OCI-LY3 (cell line): Measurements from ENCODE around the gene WDFY4.
A peak's percentile ranks its signal among the peaks of the same experiment; 100 is the strongest.

ENCODE experiments used
- H2AFZ ChIP-seq: fragments of 200-600, 300-600 bp; shearing (Covaris generic); 2 replicates; pipeline ENCODE4 v1.6.0; 2014; ENCODE audit warnings: antibody characterized with exemption, low read depth, low read length
- H3K27ac ChIP-seq: fragments of 200-600, 300-600 bp; sonication (generic); 2 replicates; pipeline ENCODE4 v1.5.1; 2014; ENCODE audit warnings: mild to moderate bottlenecking, low read length, moderate library complexity, mixed read lengths
- H3K27me3 ChIP-seq: fragments of 200-600, 300-600 bp; sonication (generic); 2 replicates; pipeline ENCODE4 v1.6.1; 2014; ENCODE audit warnings: low read depth, low read length, mixed read lengths
- H3K36me3 ChIP-seq: fragments of 200-600, 300-600 bp; sonication (generic); replicated peaks from 2 replicates; pipeline ENCODE3; 2014; ENCODE audit warnings: low read depth, low read length, mixed read lengths
- H3K4me1 ChIP-seq: fragments of 300-600, 200-600 bp; sonication (generic); 2 replicates; pipeline ENCODE4 v1.6.1; 2014; ENCODE audit warnings: low read length, mixed read lengths
- H3K4me2 ChIP-seq: fragments of 200-600, 300-600 bp; sonication (generic); 2 replicates; pipeline ENCODE4 v1.6.1; 2014; ENCODE audit warnings: low read length, mixed read lengths
- H3K4me3 ChIP-seq: fragments of 300-600, 200-600 bp; sonication (generic); 2 replicates; pipeline ENCODE4 v1.5.1; 2014; ENCODE audit warnings: antibody characterized with exemption, mild to moderate bottlenecking, low read length, moderate library complexity
- H3K79me2 ChIP-seq: fragments of 300-600, 200-600 bp; shearing (Covaris generic); 2 replicates; pipeline ENCODE4 v1.6.1; 2014; ENCODE audit warnings: mild to moderate bottlenecking, low read length, mixed read lengths
- H3K9ac ChIP-seq: fragments of 300-600, 200-600 bp; shearing (Covaris generic); 2 replicates; pipeline ENCODE4 v1.6.0; 2014; ENCODE audit warnings: mild to moderate bottlenecking, low read length, moderate library complexity
- H3K9me3 ChIP-seq: fragments of 200-600, 300-600 bp; shearing (Covaris generic); 2 replicates; pipeline ENCODE4 v1.6.1; 2014; ENCODE audit warnings: low read length, mixed read lengths; ENCODE audit not compliant: insufficient read depth
- H4K20me1 ChIP-seq: fragments of 200-600, 300-600 bp; sonication (generic); 2 replicates; pipeline ENCODE4 v1.6.1; 2016; ENCODE audit warnings: low read length, mixed read lengths; ENCODE audit not compliant: insufficient read depth
- CTCF ChIP-seq: fragments of 200-600, 300-600 bp; sonication (generic); IDR thresholded peaks from 2 replicates; pipeline ENCODE4 v1.5.1; 2014; ENCODE audit warnings: antibody characterized with exemption, low read length, low read depth
- EZH2phosphoT487 ChIP-seq: fragments of 200-600 bp; shearing (Covaris generic); IDR thresholded peaks from 2 replicates; pipeline ENCODE4 v1.6.1; 2018; ENCODE audit warnings: antibody characterized with exemption, mixed run types, low read depth

Gene WDFY4

GRCh38 chr10:48671914-48672595 is 12.6 kb upstream of the WDFY4 start:
- TF ChIP-seq EZH2phosphoT487 (no peak), CTCF (no peak)
- Histone ChIP-seq H3K27ac (peak overlapping the region; percentile 99), H3K9ac (peak overlapping the region; percentile 98), H4K20me1 (no peaks in the 10 kb centered on the region), H3K4me2 (peak overlapping the region; percentile 100), H3K79me2 (peaks cover 4% of the 10 kb centered on the region; the same call in 1 of the 2 replicates), H3K4me3 (peak overlapping the region; percentile 75), H3K36me3 (no peaks in the 10 kb centered on the region), H3K27me3 (no peaks in the 10 kb centered on the region), H3K9me3 (no peaks in the 10 kb centered on the region), H3K4me1 (peaks cover 63% of the 10 kb centered on the region), H2AFZ (no peak overlapping the region)

DNA sequence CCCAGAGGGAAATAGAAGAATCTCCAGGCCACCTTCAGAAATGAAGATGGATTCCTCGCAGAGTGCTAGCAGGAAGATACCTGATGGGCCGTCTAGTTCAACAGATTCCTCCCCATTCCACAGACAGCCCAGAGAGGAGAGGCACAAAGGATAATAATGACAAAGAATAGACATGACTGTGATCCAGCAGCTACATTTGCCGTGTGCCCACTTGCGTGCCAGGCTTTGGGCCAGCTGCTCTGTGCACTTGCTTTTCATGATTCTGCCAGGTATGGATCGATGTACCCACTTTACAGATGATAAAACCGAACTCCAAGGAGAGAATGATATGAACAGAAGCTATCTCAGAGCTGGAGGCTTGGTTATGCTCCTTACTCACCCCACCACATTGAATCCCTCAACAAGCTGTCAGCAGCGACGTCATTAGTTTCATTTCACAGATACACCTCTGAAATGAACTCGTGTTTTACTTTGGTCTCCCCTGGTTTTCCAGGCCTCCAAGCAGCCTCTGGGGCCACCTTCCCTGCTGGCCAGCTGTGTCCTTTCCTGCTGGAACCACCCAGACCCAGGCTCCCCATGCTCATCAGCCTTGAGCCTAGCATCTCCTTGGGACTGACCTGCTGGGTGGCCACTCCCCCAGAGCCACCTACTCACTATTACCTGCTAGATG is 11.9 kb upstream of the WDFY4 start:
- Histone ChIP-seq H3K27me3 (no peaks in the 10 kb centered on the region), H3K27ac (peak overlapping the region; percentile 99), H3K9me3 (0 out of 2 replicates have a peak, but pooled peaks cover 3% of the 10 kb centered on the region), H3K79me2 (peaks cover 3% of the 10 kb centered on the region; the same call in 1 of the 2 replicates), H4K20me1 (no peaks in the 10 kb centered on the region), H2AFZ (no peak overlapping the region), H3K4me1 (peaks cover 62% of the 10 kb centered on the region), H3K36me3 (no peaks in the 10 kb centered on the region), H3K9ac (peak overlapping the region; percentile 98), H3K4me3 (peak overlapping the region; percentile 75), H3K4me2 (peak overlapping the region; percentile 100)
- TF ChIP-seq EZH2phosphoT487, result no peak
- no peak for TF ChIP-seq CTCF

GRCh38 chr10:48677625-48678024 is 7.0 kb upstream of the WDFY4 start:
- H3K79me2 ChIP-seq, result no peaks in the 10 kb centered on the region
- H3K27me3 ChIP-seq, result no peaks in the 10 kb centered on the region
- no peak overlapping the region for H3K9ac ChIP-seq
- peaks cover 45% of the 10 kb centered on the region for H3K4me1 ChIP-seq
- H3K27ac ChIP-seq, result peak overlapping the region; percentile 87
- TF ChIP-seq EZH2phosphoT487, result no peak
- no peak for TF ChIP-seq CTCF
- peak overlapping the region; percentile 36; the same call in 1 of the 2 replicates for H3K4me2 ChIP-seq
- peak overlapping the region; percentile 11; the same call in 1 of the 2 replicates for H3K4me3 ChIP-seq
- H3K36me3 ChIP-seq, result peaks cover 4% of the 10 kb centered on the region
- H2AFZ ChIP-seq, result no peak overlapping the region
- H3K9me3 ChIP-seq, result peaks cover 6% of the 10 kb centered on the region; the same call in 1 of the 2 replicates
- H4K20me1 ChIP-seq, result no peaks in the 10 kb centered on the region

- Histone ChIP-seq H3K4me3 (peak overlapping the region; percentile 11; the same call in 1 of the 2 replicates), H3K27ac (peak overlapping the region; percentile 87), H3K4me2 (peak overlapping the region; percentile 36; the same call in 1 of the 2 replicates), H3K9ac (no peak overlapping the region), H3K27me3 (no peaks in the 10 kb centered on the region), H3K9me3 (peaks cover 6% of the 10 kb centered on the region; the same call in 1 of the 2 replicates), H3K4me1 (peaks cover 45% of the 10 kb centered on the region), H4K20me1 (no peaks in the 10 kb centered on the region), H2AFZ (no peak overlapping the region), H3K79me2 (no peaks in the 10 kb centered on the region), H3K36me3 (peaks cover 4% of the 10 kb centered on the region)
- no peak for TF ChIP-seq CTCF
- TF ChIP-seq EZH2phosphoT487, result no peak
Measured at GRCh38 chr10:48678041-48678440, 6.6 kb upstream of the WDFY4 start.
